Breast epithelium (tissue), 3 donors: ENCODE measurements around the gene PLEKHO1. TPM values are rescaled to one million over a fixed set of nuclear protein-coding genes. Genes with fewer than 3 reads are reported as not detected.

Source experiments
- total RNA-seq, 3 donors: library from RNA; depleted of rRNA; stranded (reverse); fragments of >200 nt; gene quantifications; one replicate each; pipeline ENCODE4 v1.1.0, GENCODE V29; 2016

PLEKHO1 gene
- total RNA-seq, 3 donors from 2014 or later = 20.8 to 58.0 (median 27.5) TPM

Other genes starting within 250 kb of the PLEKHO1 start
- 1 to 10 TPM in 2 of 3 donors, under 1 TPM in 1; 0.32 to 3.6 (median 2.2) TPM for gene SV2A, start 232.1 kb upstream of the PLEKHO1 start, total RNA-seq
- 1 to 10 TPM; 6.9 to 9.7 (median 7.4) TPM for gene SF3B4, start 222.1 kb upstream of the PLEKHO1 start, total RNA-seq
- 10 to 100 TPM in 2 of 3 donors, 1 to 10 TPM in 1; 7.4 to 13.9 (median 13.8) TPM for gene MTMR11, start 213.0 kb upstream of the PLEKHO1 start, total RNA-seq
- gene OTUD7B, start 139.2 kb upstream of the PLEKHO1 start, total RNA-seq = 10 to 100 TPM; 22.0 to 32.8 (median 28.1) TPM
- 10 to 100 TPM; 37.1 to 72.0 (median 45.6) TPM for gene VPS45, start 82.1 kb upstream of the PLEKHO1 start, total RNA-seq
- gene ANP32E, start 86.2 kb downstream of the PLEKHO1 start, total RNA-seq = 10 to 100 TPM; 16.5 to 21.6 (median 18.6) TPM
- not detected for gene CA14, start 107.9 kb downstream of the PLEKHO1 start, total RNA-seq
- gene APH1A, start 119.1 kb downstream of the PLEKHO1 start, total RNA-seq = 100 to 1,000 TPM in 2 of 3 donors, 10 to 100 TPM in 1; 86.9 to 138 (median 104) TPM
- 10 to 100 TPM in 2 of 3 donors, 1 to 10 TPM in 1; 9.4 to 24.3 (median 13.6) TPM for gene C1orf54, start 122.9 kb downstream of the PLEKHO1 start, total RNA-seq
- 1 to 10 TPM; 2.6 to 7.4 (median 4.3) TPM for gene CIART, start 132.6 kb downstream of the PLEKHO1 start, total RNA-seq
- gene MRPS21, start 143.9 kb downstream of the PLEKHO1 start, total RNA-seq = 10 to 100 TPM; 40.5 to 55.1 (median 45.1) TPM
- 10 to 100 TPM; 57.1 to 87.2 (median 82.4) TPM for gene PRPF3, start 171.6 kb downstream of the PLEKHO1 start, total RNA-seq
- 10 to 100 TPM; 19.4 to 26.5 (median 20.3) TPM for gene RPRD2, start 214.2 kb downstream of the PLEKHO1 start, total RNA-seq